Caco-2 (cell line): ENCODE results near the gene MST1R. TPM values are rescaled to one million over a fixed set of nuclear protein-coding genes. Genes with fewer than 3 reads are reported as not detected.

Experiments
- BruUV-seq: library from RNA; stranded (reverse); fragments of 400-500 nt; replicated peaks from 2 replicates; lab custom pipeline; 2021; lab: Mats Ljungman, UMichigan
- CTCF ChIA-PET: fragments of 300-600 bp; sonication (Branson Sonifier 250); formaldehyde crosslinking; loops from one replicate; lab custom pipeline; 2022; ENCODE audit warnings: antibody characterized with exemption; lab: Charles Lee
- POLR2A ChIA-PET: fragments of 300-600 bp; sonication (Branson Sonifier 250); formaldehyde crosslinking; loops from one replicate; lab custom pipeline; 2022; ENCODE audit warnings: antibody characterized with exemption; lab: Charles Lee
- DNase-seq, 2 experiments: peaks; one replicate each; pipeline versions ENCODE4 v3.0.0 to v3.0.0-alpha.2; 2020 to 2022
- H3K27me3 ChIP-seq: replicated peaks from 2 replicates; pipeline ENCODE4 v1.6.0; 2011; ENCODE audit warnings: low read length; ENCODE audit not compliant: control insufficient read depth, insufficient read depth
- H3K36me3 ChIP-seq: 2 replicates; pipeline ENCODE4 v1.5.1; 2011; ENCODE audit warnings: low read length; ENCODE audit not compliant: control insufficient read depth, insufficient read depth
- H3K4me1 ChIP-seq: fragments of 250-450 bp; sonication (Bioruptor Pico); 2 replicates; pipeline ENCODE4 v1.5.1; 2020; ENCODE audit warnings: mild to moderate bottlenecking
- H3K4me3 ChIP-seq: 2 replicates; pipeline ENCODE4 v1.5.1; 2011; ENCODE audit warnings: low read depth, mild to moderate bottlenecking, control low read depth, low read length
- H3K9me3 ChIP-seq: fragments of 250-450 bp; sonication (Bioruptor Pico); 2 replicates; pipeline ENCODE4 v1.5.1; 2020; ENCODE audit warnings: mild to moderate bottlenecking, moderate library complexity
- H3K27ac Mint-ChIP-seq: one replicate; pipeline ENCODE4 v1.8.0; 2022; ENCODE audit warnings: mixed read lengths; ENCODE audit not compliant: unreplicated experiment
- H3K27me3 Mint-ChIP-seq: one replicate; pipeline ENCODE4 v1.8.0; 2022; ENCODE audit warnings: mixed read lengths; ENCODE audit not compliant: insufficient read depth, unreplicated experiment
- H3K36me3 Mint-ChIP-seq: one replicate; pipeline ENCODE4 v1.8.0; 2022; ENCODE audit warnings: mild to moderate bottlenecking, mixed read lengths; ENCODE audit not compliant: insufficient read depth, unreplicated experiment
- H3K4me1 Mint-ChIP-seq: one replicate; pipeline ENCODE4 v1.8.0; 2022; ENCODE audit warnings: low read depth, mixed read lengths; ENCODE audit not compliant: unreplicated experiment
- H3K4me3 Mint-ChIP-seq: one replicate; pipeline ENCODE4 v1.8.0; 2022; ENCODE audit warnings: mild to moderate bottlenecking, moderate library complexity, mixed read lengths; ENCODE audit not compliant: unreplicated experiment
- H3K9me3 Mint-ChIP-seq: one replicate; pipeline ENCODE4 v1.8.0; 2022; ENCODE audit warnings: mixed read lengths; ENCODE audit not compliant: unreplicated experiment
- CTCF ChIP-seq, 2 experiments: fragments of 200-600 bp in 1 of 2; IDR thresholded peaks; 1 replicate in 1 of 2; 2 replicates in 1 of 2; pipeline versions ENCODE4 v1.5.1 to v1.8.0; 2011 to 2022; ENCODE audit warnings: antibody characterized with exemption in 1 of 2, control low read depth in 1 of 2, inconsistent platforms in 1 of 2, low read depth in 1 of 2, low read length in 1 of 2, mild to moderate bottlenecking in 1 of 2, moderate library complexity in 1 of 2; ENCODE audit not compliant: insufficient read depth in 1 of 2, severe bottlenecking in 1 of 2, unreplicated experiment in 1 of 2
- intact Hi-C: fragments of 100-400 bp; cut with micrococcal nuclease; formaldehyde crosslinking; loops from one replicate; pipeline ENCODE4 v1.10.0; 2022; ENCODE audit not compliant: unreplicated experiment
- total RNA-seq: library from RNA; stranded (reverse); gene quantifications from 2 replicates; pipeline ENCODE4 v1.2.3, GENCODE V29; 2022

Gene MST1R
- total RNA-seq, 1 experiment from 2014 or later = 11.8 TPM

GRCh38 chr3:49929291-49930167 is 25.9 kb upstream of the MST1R start, which contains the start of gene MON1A:
MON1A (minus strand) TSS chr3:49929811; CDS start chr3:49913346, 16,465 bp downstream.
- ChIA-PET CTCF (interaction anchor here (0.5 to 1.7 kb wide), 13 partner anchors 10 to 390 kb away, joined by 3 to 14 read pairs (median 4); partner anchors contain the start of genes INKA1, RBM6 and TRAIP), POLR2A (interaction anchor here (0.6 to 1.4 kb wide), 6 partner anchors 11 to 256 kb away, joined by 3 to 41 read pairs (median 4); partner anchors contain the start of gene RBM6)
- Histone ChIP-seq H3K4me1 (peaks cover 21% of the 10 kb centered on the region), H3K27me3 (no peaks in the 10 kb centered on the region), H3K9me3 (no peaks in the 10 kb centered on the region), H3K36me3 (no peaks in the 10 kb centered on the region), H3K4me3 (peak within 1 kb of the TSS; percentile 60)
- Mint-ChIP-seq H3K9me3 (no peaks in the 10 kb centered on the region), H3K4me1 (peaks cover 8% of the 10 kb centered on the region), H3K27ac (peak within 1 kb of the TSS; percentile 94), H3K27me3 (no peaks in the 10 kb centered on the region), H3K36me3 (peaks cover 5% of the 10 kb centered on the region), H3K4me3 (peak within 1 kb of the TSS; percentile 97)
- TSS peak; percentile 58 for BruUV-seq
- intact Hi-C loops = loop anchor here (1.0 kb wide), 3 partner anchors 11 to 73 kb away; partner anchors contain the start of genes RBM6 and TRAIP
- peak; percentile 97 to 99 for DNase-seq
- peak; percentile 33 to 45 for TF ChIP-seq CTCF (IDR thresholded peaks at IDR 0.05; ENCODE audit: insufficient read depth in 1 of 2, low read depth in 1 of 2, low read length in 1 of 2, severe bottlenecking in 1 of 2, unreplicated experiment in 1 of 2)

GRCh38 chr3:49928481-49929017 is 24.9 kb upstream of the MST1R start:
- H3K4me1 Mint-ChIP-seq = peaks cover 8% of the 10 kb centered on the region
- H3K36me3 Mint-ChIP-seq = peaks cover 5% of the 10 kb centered on the region
- peak overlapping the region; percentile 97 for H3K4me3 Mint-ChIP-seq
- Histone ChIP-seq H3K4me1 (peaks cover 21% of the 10 kb centered on the region), H3K36me3 (no peaks in the 10 kb centered on the region), H3K9me3 (no peaks in the 10 kb centered on the region), H3K27me3 (no peaks in the 10 kb centered on the region), H3K4me3 (peak overlapping the region; percentile 1; the same call in 1 of the 2 replicates)
- TF ChIP-seq CTCF (IDR thresholded peaks at IDR 0.05; ENCODE audit: insufficient read depth in 1 of 2, low read depth in 1 of 2, low read length in 1 of 2, severe bottlenecking in 1 of 2, unreplicated experiment in 1 of 2) = no peak
- H3K27ac Mint-ChIP-seq = peak overlapping the region; percentile 94
- ChIA-PET CTCF (interaction anchor here (1.7 kb wide), 2 partner anchors 16 to 126 kb away, joined by 7 to 14 read pairs; partner anchors contain the start of gene INKA1), POLR2A (interaction anchor here (1.3 kb wide), 1 partner anchor 13 kb away, joined by 14 read pairs; no protein-coding TSS in a partner anchor)
- DNase-seq = no peak
- H3K27me3 Mint-ChIP-seq = no peaks in the 10 kb centered on the region
- BruUV-seq = no TSS peak
- H3K9me3 Mint-ChIP-seq = no peaks in the 10 kb centered on the region
- intact Hi-C loops = loop anchor here (1.0 kb wide), 3 partner anchors 12 to 72 kb away; partner anchors contain the start of genes RBM6 and TRAIP

GRCh38 chr3:49927798-49928197 is 24.1 kb upstream of the MST1R start:
- no TSS peak for BruUV-seq
- peaks cover 5% of the 10 kb centered on the region for H3K36me3 Mint-ChIP-seq
- peaks cover 8% of the 10 kb centered on the region for H3K4me1 Mint-ChIP-seq
- no peak for TF ChIP-seq CTCF (IDR thresholded peaks at IDR 0.05; ENCODE audit: insufficient read depth in 1 of 2, low read depth in 1 of 2, low read length in 1 of 2, severe bottlenecking in 1 of 2, unreplicated experiment in 1 of 2)
- H3K4me3 Mint-ChIP-seq = no peak overlapping the region
- POLR2A ChIA-PET = no interaction called here
- peaks cover 21% of the 10 kb centered on the region for H3K4me1 ChIP-seq
- no peaks in the 10 kb centered on the region for H3K9me3 ChIP-seq
- H3K27me3 Mint-ChIP-seq = no peaks in the 10 kb centered on the region
- DNase-seq = no peak
- H3K4me3 ChIP-seq = no peak overlapping the region
- CTCF ChIA-PET = no interaction called here
- no peaks in the 10 kb centered on the region for H3K27me3 ChIP-seq
- no peak overlapping the region for H3K27ac Mint-ChIP-seq
- intact Hi-C loops = no loop called here
- no peaks in the 10 kb centered on the region for H3K9me3 Mint-ChIP-seq
- H3K36me3 ChIP-seq = no peaks in the 10 kb centered on the region
